DMS114 treated with DMSO at 0.1 percent for 48 hours (cell line): Measurements from ENCODE around the gene BBOX1.
"Not testable (repeated sequence)": the region's sequence is repeated elsewhere in the genome, so short reads cannot be mapped to it uniquely, and the experiment has no call there.

Source experiments
- DNase-seq: peaks from one replicate; lab custom pipeline; 2025; ENCODE audit not compliant: unreplicated experiment; lab: John Stamatoyannopoulos, UW

The BBOX1 gene

DNA sequence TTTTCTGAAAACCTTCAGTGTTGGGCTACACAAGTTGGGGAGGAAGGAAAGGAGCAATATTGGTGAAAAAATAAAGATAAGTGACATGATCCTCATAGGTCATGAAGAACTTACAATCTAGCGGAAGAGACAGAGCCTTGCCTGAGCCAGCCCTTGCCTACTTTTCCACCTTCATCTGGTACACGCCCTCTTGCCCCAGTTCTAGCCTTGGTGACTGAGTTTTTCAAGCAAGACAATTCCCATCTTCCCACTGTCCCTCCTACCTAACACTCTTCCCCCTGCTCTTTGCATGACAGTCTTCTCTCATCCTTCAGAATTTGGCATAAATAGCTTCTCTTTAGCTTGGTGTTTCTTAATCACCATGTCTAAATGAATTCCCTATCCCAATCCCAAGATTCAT is 42.6 kb downstream of the BBOX1 start:
- no peak for DNase-seq

DNA sequence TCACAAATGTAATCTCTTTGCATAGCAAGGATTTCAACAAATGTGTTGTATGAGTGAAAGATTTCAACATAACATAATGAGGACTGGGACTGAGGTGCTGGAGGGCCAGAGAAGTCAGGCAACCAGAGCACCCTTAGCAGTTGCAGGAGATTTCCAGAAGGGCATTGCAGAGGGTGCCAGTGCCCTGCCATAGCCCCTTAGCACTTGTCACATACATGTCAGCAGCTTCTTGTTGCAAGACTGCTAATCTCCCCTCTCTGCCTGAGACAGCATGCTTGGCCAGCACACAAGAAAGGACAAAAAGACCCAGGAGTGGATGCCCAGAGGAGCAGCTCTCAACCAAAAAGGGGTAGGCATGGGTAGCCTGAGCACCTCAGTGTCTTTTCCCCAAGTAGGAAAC is 43.2 kb downstream of the BBOX1 start:
- no peak for DNase-seq

DNA sequence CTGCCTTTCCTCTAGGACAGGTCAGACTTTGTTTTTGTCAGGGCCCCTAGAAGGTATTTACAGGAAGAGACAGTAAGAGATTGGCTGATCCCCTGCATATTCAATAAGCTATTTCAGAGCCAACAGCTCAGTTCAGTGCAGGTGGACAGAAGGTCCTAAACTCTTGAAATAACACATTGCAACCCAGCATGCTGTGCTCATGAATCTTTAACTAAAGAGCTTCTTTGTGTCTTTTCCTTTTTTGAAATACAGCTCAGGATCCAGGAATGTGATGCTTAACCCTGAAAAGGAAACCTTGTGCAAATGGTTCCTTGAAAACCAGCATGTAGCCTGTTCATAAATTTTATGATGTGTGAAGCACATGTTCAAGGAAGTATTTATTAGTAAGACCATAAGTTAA is 43.9 kb downstream of the BBOX1 start:
- no peak for DNase-seq

DNA sequence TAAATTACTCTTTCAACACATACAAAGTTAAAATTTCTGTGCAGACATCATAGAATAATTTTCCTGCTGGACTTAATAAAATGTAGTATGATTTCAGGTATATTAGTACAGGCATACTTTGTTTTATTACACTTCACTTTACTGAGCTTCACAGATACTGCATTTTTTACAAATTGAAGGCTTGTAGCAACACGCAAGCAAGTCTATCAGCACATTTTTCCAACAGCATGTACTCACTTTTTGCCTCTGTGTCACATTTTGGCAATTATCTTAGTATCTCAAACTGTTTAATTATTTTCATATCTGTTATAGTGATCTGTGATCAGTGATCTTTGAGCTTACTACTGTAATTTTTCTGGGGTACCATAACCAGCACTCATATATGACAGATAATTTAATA is 44.5 kb downstream of the BBOX1 start:
- DNase-seq: no peak

DNA sequence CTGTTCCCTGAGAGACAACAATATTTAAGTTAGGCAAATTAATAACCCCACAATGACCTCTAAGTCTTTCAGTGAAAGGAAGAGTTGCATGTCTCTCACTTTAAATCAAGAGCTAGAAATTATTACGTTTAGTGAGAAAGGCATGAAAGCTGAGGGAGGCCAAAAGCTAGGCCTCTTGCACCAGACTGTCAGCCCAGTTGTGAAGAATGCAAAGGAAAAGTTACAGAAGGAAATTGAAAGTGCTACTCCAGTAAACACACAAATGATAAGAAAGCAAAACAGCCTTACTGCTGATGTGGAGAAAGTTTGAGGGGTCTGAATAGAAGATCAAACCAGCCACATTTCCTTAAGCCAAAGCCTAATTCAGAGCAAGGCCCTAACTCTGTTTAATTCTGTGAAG is 45.0 kb downstream of the BBOX1 start:
- no peak for DNase-seq

DNA sequence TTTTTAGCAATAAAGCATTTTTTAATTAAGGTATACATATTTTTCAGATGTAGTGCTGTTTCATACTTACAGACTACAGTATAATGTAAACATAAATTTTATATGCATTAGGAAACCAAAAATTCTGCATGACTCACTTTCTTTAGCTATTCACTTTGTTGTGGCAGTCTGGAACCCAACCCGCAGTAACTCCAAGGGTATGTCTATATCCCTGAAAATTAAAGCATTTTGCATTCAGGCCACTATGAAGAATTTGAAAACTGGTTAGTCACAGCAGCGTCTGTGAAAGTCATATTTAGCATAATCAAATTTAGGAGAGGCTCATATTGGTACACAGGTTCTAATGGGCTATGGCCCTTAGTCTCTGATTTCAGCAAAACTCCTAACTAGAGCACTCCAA is 46.8 kb downstream of the BBOX1 start:
- no peak for DNase-seq

DNA sequence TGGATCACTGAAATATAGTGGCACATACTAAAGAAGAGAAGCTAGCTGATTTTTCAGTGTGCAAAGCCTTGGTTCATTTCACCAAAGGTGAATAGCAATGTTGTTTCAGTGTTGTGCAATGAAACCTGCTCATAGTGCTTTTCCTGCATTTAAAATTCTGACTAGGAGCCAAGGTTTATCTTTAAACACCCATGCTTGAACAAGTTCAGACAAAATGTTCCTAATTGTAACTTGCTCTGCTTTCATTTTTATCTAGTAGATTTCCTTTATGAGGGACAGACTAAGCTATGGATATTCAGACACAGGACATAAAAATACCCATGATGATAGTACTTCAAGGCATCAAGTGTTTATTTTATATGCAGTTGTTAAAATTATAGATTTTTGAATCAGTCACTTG is 47.7 kb downstream of the BBOX1 start:
- DNase-seq: no peak

DNA sequence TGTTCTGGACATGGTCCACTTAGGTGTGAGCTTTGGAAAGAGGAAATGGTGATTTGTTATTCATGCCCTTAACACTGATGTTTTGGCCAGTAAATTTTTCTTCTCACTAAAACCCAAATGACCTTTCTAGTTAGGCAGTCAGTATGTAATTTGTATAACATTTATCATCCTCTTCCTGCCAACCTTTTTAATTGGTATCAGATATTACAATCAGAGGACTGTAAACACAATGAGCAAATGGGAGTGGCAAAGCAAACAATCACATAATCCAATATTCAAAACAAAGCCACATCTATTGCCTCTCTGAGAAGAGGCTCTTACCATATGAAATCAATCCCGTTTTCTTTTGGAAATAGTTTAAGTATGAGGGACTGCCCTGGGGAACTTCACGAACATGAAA is 49.1 kb downstream of the BBOX1 start:
- DNase-seq: no peak

DNA sequence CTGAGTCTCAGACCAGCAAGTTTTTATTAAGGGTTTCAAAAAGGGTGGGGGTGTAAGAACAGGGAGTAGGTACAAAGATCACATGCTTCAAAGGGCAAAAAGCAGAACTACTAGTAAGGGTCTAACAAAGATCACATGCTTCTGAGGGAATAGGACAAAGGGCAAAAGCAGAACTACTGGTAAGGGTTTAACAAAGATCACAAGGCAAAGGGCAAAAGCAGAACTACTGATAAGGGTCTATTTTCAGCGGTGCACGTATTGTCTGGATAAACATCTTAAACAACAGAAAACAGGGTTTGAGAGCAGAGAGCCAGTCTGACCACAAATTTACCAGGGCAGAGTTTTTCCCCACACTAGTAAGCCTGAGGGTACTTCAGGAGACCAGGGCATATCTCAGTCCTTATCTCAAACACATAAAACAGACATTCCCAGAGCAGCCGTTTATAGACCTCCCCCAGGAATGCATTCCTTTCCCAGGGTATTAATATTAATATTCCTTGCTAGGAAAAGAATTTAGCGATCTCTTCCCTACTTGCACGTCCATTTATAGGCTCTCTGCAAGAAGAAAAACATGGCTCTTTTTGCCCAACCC is 49.8 kb downstream of the BBOX1 start:
- not testable (repeated sequence) for DNase-seq

DNA sequence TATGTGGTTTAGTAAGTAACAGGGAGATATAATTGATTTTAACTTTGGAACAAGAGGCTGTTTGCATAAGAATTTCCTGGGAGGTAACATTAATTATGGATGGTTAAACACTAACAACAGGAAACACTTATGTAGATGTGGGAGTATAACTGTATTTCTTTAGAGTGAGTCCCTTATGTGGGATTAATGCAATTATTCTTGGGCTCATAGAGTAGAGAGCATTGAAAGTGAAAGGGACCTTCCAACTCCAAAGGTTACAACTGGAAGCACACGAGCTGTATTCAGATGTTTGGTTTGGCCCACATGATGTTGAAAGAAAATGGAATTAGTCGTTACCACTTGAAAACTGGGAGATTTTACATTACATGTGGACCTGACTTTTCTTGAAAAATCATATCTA is 53.5 kb downstream of the BBOX1 start:
- no peak for DNase-seq

DNA sequence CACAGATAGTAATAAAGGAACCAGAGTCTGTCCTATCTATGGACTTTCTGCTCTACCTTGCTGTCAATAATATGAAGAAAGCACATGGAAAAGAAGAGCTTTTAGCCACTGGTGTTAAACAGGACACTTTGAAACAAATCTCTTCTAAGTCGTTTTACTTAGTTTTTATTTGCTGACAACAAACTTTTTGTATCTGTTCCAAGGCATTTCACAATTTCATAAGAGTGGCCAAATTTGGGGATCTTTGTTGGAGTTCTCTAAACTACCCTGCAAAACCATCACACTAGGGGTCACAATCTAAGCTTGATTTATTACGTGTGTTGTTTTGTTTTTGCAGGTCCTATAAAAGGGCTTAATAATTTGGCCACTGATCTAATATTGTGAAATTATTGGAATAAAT is 54.4 kb downstream of the BBOX1 start:
- DNase-seq: no peak

DNA sequence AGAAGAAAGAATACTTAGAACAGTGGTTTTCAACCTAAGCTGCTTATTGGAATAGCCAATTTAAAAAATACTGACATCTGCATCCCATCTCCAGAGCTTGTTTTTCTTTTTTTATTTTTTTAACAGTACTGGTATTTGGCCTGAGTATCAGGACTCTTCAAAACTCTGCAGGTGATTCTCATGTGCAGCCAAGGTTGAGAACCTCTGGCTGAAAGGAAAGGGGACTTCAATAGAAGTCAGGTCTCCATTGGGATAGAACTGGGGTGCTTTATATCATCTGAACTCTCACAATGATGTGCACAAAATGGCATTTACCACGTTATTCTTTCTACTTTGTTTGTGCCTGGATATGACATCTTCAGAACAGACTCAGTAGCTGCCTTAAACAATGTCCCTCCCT is 55.3 kb downstream of the BBOX1 start:
- DNase-seq: no peak

DNA sequence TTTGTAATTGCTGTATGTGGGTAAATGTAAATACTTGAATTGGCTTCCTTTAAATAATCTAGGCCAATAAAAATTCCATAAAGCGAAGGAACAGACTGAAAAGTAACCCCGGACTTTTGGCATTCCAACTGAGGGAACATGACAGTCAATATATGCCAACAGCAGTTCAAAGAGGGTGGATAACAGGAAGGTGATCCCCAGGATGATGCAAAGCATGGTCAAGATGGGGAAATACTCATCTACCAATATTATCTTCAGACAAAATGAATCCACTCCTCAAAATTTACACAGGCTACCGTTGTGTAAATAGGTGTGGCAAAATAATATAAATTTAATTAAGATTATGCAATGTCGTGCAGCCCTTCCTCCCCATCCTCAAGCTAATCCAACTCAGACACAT is 56.9 kb downstream of the BBOX1 start:
- DNase-seq: no peak

DNA sequence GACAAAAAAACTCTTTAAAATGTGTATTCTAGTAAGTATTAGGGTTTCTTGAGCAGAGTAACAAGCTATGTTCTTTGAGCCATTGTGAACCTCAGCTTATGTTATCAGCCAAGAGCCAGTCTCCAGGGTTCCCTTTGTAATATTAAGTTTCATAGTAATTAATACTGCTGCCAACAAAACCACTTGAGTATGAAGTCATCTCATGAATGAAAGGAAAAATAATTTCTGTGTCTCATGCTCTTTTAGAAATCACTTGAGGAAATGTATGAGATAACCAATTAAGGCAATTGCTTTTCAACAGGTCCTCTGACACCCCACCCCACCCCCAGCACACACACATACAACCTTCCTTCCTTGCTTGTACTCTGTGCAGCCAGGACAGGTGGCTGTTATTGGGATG is 59.9 kb downstream of the BBOX1 start:
- DNase-seq: no peak

DNA sequence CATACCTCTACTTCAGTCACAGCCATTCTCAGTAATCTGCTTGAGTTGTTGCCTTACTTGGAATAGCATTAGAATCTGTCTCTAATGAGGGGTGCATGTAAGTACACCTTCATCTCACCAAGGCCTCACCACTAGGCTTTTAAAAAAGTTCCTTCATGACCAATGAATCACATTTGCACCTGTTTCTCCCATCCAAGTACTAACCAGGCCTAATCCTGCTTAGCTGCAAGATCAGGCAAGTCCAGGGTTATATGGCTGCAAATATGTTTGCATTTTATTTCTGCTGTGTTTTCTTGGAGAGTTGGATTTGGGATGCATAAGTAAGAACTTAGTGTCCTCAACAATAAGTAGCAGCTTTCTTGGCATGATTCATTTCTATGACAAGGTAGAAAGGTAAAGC is 66.9 kb downstream of the BBOX1 start:
- no peak for DNase-seq

DNA sequence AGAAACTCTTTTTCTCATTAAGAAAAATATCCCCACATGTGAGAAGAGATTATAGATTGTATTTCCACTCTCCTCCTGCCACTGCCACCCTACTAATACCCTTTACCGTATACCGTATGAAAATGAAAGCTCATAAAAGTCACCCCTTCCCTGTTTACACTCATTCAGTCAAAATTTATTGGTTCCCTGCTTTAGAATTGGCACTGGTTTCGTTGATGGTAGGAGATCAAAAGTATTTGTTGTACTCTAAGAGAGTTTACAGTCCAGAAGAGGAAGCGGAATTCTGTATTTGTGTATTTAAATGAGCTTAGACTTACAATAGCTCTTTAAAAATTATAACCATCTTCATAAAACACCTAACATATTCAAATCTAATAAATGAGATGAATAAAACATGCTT is 68.2 kb downstream of the BBOX1 start:
- DNase-seq: no peak

DNA sequence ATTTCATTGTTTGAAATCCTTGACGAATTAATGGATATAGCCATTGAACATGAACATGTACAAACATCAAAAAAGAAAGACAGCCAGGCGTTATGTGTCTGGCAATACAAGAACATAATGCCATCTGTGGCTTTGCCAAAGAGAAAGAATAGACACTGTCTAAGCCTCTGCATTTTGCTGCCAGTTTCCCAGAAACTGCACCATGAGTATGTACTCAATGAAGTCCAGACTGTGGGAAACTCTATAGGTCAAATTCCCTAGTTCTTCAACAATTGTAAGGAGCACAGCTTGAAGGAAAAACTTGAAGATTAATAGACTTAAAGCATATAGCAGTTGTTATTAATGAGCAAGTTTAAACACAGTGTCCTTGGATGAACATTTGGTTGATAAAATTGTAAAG is 71.3 kb downstream of the BBOX1 start:
- no peak for DNase-seq

DNA sequence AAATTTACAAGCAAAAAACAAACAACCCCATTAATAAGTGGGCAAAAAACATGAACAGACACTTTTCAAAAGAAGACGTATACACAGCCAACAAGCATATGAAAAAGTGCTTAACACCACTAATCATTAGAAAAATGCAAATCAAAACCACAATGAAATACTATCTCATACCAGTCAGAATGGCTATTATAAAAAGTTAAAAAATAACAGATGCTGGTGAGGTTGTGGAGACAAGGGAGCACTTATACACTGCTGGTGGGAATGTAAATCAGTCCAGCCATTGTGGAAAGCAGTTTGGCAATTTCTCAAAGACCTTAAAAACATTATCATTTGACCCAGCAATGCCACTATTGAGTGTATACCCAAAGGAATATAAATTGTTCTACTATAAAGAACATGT is 72.3 kb downstream of the BBOX1 start:
- DNase-seq: no peak

DNA sequence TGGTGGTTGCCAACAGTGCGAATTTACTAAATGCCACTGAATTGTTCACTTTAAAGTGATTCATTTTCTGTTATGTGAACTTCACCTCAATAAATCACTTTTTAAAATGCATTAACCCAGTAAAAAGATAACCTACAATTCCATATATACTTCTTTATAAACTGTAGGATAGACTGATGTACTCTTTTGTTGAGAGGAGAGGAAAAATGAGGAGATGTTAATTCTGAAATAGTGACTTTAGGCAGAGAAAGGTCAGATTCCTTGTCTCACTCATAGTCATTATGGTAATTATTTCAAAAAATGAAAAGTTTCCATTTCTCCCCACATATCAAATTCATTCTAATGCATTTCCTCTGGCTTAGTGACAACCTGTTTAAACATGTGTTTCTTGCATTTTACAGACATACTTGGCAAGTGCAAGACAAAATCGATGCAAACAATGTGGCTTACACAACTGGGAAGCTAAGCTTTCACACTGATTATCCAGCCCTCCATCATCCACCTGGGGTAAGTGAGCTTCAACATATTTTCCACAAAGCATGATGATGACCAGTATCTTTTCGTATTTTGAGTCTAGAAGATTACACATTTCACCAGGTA is 74.5 kb downstream of the BBOX1 start:
- no peak for DNase-seq

DNA sequence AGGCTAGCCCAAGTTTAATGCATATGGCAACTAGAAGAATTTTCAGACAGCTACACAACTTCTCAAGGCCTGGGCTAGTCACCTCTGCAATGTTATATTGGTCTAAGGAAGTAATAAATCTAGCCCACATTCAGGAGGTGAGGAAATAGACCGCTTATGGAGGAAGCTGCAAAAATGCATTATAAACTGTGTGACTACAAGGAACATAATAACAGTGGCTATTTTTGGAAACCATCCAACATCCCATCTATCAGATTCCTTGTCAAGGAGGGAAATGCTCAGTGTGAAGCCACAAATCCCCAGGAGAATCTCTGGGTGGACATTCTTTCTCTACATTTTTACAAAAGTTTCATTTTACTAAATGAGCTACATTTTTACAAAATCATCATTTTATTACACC is 76.1 kb downstream of the BBOX1 start:
- DNase-seq: no peak

DNA sequence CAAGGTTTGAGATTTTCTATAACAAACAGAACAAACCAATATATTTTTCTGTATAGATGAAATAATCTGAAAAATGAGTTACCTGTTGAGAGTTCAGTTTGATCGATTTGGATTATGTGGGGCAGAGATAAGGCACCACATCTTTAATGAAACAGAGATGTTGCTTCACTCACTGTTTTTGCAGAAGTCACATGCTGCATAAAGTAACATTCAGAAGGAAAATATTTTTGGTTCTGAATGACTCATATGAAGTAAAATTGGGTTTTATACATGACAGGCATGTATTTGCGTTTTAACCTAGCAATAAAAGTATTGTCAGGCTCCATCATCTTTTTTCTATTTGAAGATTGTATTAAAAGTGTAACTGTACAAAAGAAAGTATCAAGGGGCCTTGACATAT is 77.8 kb downstream of the BBOX1 start:
- no peak for DNase-seq

DNA sequence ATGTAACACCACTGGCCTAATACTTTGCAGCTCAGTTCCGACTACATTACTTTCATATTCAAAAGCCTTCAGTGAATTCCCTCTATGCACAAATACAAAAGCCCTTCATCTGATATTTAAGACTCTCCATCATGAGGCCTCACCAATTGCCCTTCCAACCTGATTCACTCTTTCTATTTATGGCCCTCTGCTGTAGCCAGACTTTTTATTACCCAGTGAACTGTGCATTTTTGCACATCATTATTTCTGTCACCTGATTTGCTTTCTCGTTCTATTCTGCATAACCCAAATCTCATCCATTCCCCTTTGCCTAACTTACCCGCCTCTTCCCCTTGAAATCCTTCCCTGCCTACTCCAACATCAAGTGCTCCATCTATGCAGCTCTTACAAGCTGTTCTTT is 78.3 kb downstream of the BBOX1 start:
- DNase-seq: no peak

DNA sequence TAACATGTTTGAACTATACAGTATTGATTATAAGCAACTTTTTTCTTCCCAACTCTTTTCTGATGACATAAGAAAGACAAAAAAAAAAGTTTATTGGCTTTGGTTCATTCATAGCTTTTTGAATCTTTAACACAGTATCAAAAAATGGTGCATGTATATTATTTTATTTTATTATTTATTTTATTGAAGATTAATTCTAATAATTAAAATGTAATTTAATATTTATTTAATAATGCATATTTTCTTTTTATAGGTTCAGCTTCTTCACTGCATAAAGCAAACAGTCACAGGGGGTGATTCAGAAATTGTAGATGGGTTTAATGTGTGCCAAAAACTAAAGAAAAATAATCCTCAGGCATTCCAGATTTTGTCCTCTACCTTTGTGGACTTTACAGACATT is 78.8 kb downstream of the BBOX1 start:
- DNase-seq: no peak

DNA sequence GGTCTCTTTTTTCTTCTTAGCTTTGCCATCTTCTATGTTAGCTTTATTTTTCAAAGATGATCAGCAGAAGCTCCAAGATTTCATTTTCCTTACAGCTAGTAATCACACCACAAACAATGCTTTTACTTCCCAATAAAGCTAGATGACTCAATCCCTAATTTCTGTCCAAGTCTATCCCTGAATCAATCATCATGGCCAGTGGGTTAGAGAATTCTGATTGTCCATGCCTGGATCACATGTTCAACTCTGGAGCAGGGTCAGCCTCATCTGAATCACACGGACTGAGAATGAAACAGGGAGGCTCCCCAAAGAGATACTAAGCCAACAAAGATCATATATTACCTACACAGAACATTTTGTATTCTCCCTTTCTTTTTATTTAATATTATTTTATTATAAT is 79.6 kb downstream of the BBOX1 start:
- DNase-seq: no peak
